Tibial nerve (tissue), 4 donors: Measurements from ENCODE around the gene DTL.

Source experiments
- CTCF ChIP-seq, 5 experiments: fragments of 200-600 bp in 3 of 5; fragments of 450-650 bp in 2 of 5; sonication (generic) in 3 of 5; IDR thresholded peaks; one replicate each; pipeline ENCODE4 v1.5.1; 2016 to 2019; ENCODE audit warnings: antibody characterized with exemption in 5 of 5, mild to moderate bottlenecking in 3 of 5, moderate library complexity in 2 of 5
- EP300 ChIP-seq, 2 donors: sonication (generic); formaldehyde crosslinking; IDR thresholded peaks; one replicate each; pipeline ENCODE4 v1.6.1; 2017; ENCODE audit warnings: antibody characterized with exemption in 2 of 2, mild to moderate bottlenecking in 1 of 2
- POLR2A ChIP-seq, 2 donors: fragments of 450-650 bp; IDR thresholded peaks; one replicate each; pipeline ENCODE4 v1.6.1; 2017; ENCODE audit warnings: antibody characterized with exemption in 2 of 2, mild to moderate bottlenecking in 2 of 2, moderate library complexity in 2 of 2

- no peak for TF ChIP-seq CTCF (IDR thresholded peaks at IDR 0.05)
- no peak for TF ChIP-seq POLR2A (IDR thresholded peaks at IDR 0.05)
- TF ChIP-seq EP300 (IDR thresholded peaks at IDR 0.05): no peak
Measured at GRCh38 chr1:212138457-212138856, 102.9 kb downstream of the DTL start.
